ENCODE data around the gene BFSP2. TPM values are rescaled to one million over a fixed set of nuclear protein-coding genes. Genes with fewer than 3 reads are reported as not detected.

BFSP2 gene
- total and polyA plus RNA-seq, 7 donors, result 2.5 TPM; not detected in 6

GRCh38 chr3:133505813-133506212 lies 106.0 kb downstream of the BFSP2 start:
- no peaks in the 10 kb centered on the region for H3K9me3 ChIP-seq
- H3K36me3 ChIP-seq, result no peaks in the 10 kb centered on the region
- H3K27me3 ChIP-seq, result no peaks in the 10 kb centered on the region
- WGBS, 2 donors, result 8% methylated on average over 3 of the region's 3 CpGs
- TF ChIP-seq CTCF (IDR thresholded peaks at IDR 0.05) (no peak), POLR2A (IDR thresholded peaks at IDR 0.05) (no peak), POLR2AphosphoS5 (IDR thresholded peaks at IDR 0.05) (no peak), EP300 (IDR thresholded peaks at IDR 0.05) (no peak)
- no peak for DNase-seq
- intact Hi-C loops (cut with DNase I), result no loop called here
- H3K4me3 ChIP-seq, result no peak overlapping the region
- no peak overlapping the region for H3K27ac ChIP-seq
- H3K4me1 ChIP-seq, result no peaks in the 10 kb centered on the region

- WGBS, 2 donors, result 30 to 59% methylated on average over 9 of the region's 9 CpGs
- H3K27me3 ChIP-seq, result no peaks in the 10 kb centered on the region
- TF ChIP-seq POLR2A (IDR thresholded peaks at IDR 0.05) (no peak), EP300 (IDR thresholded peaks at IDR 0.05) (no peak)
- no peaks in the 10 kb centered on the region for H3K9me3 ChIP-seq
- no peak overlapping the region for H3K27ac ChIP-seq
- H3K4me3 ChIP-seq, result no peak overlapping the region
- H3K4me1 ChIP-seq, result no peaks in the 10 kb centered on the region
- DNase-seq, result no peak
- H3K36me3 ChIP-seq, result no peaks in the 10 kb centered on the region
- intact Hi-C loops (cut with DNase I), result no loop called here
Measured at GRCh38 chr3:133506215-133506901, 106.5 kb downstream of the BFSP2 start.

- TF ChIP-seq CTCF (IDR thresholded peaks at IDR 0.05), result no peak
- TF ChIP-seq POLR2A (IDR thresholded peaks at IDR 0.05), result no peak
- TF ChIP-seq POLR2AphosphoS5 (IDR thresholded peaks at IDR 0.05), result no peak
- TF ChIP-seq EP300 (IDR thresholded peaks at IDR 0.05), result no peak
- no peak overlapping the region for H3K4me3 ChIP-seq
- no peaks in the 10 kb centered on the region for H3K36me3 ChIP-seq
- H3K27ac ChIP-seq, result no peak overlapping the region
- H3K27me3 ChIP-seq, result no peaks in the 10 kb centered on the region
- intact Hi-C loops (cut with DNase I), result no loop called here
- H3K4me1 ChIP-seq, result no peaks in the 10 kb centered on the region
- DNase-seq, result no peak
- H3K9me3 ChIP-seq, result no peaks in the 10 kb centered on the region
Measured at GRCh38 chr3:133509488-133509887, 109.6 kb downstream of the BFSP2 start.

GRCh38 chr3:133512416-133513089 lies 112.7 kb downstream of the BFSP2 start:
- Histone ChIP-seq H3K4me3 (no peak overlapping the region), H3K27ac (no peak overlapping the region), H3K9me3 (no peaks in the 10 kb centered on the region), H3K27me3 (no peaks in the 10 kb centered on the region), H3K4me1 (no peaks in the 10 kb centered on the region), H3K36me3 (no peaks in the 10 kb centered on the region)
- intact Hi-C loops (cut with DNase I), result no loop called here
- no peak for TF ChIP-seq POLR2A (IDR thresholded peaks at IDR 0.05)
- TF ChIP-seq CTCF (IDR thresholded peaks at IDR 0.05), result no peak
- no peak for TF ChIP-seq POLR2AphosphoS5 (IDR thresholded peaks at IDR 0.05)
- no peak for TF ChIP-seq EP300 (IDR thresholded peaks at IDR 0.05)
- WGBS, 2 donors, result 92 to 97% methylated on average over 6 of the region's 6 CpGs
- DNase-seq, result no peak

GRCh38 chr3:133514418-133514817 lies 114.6 kb downstream of the BFSP2 start:
- no peak overlapping the region for H3K4me3 ChIP-seq
- no peaks in the 10 kb centered on the region for H3K9me3 ChIP-seq
- no peak overlapping the region for H3K27ac ChIP-seq
- intact Hi-C loops (cut with DNase I), result no loop called here
- no peaks in the 10 kb centered on the region for H3K4me1 ChIP-seq
- no peak for TF ChIP-seq POLR2AphosphoS5 (IDR thresholded peaks at IDR 0.05)
- TF ChIP-seq POLR2A (IDR thresholded peaks at IDR 0.05), result no peak
- no peak for TF ChIP-seq EP300 (IDR thresholded peaks at IDR 0.05)
- no peak for TF ChIP-seq CTCF (IDR thresholded peaks at IDR 0.05)
- H3K27me3 ChIP-seq, result no peaks in the 10 kb centered on the region
- no peak for DNase-seq
- WGBS, 2 donors, result 90 to 91% methylated on average over 6 of the region's 6 CpGs
- no peaks in the 10 kb centered on the region for H3K36me3 ChIP-seq
